A549 (cell line): ENCODE results near the gene COPZ2. TPM values are rescaled to one million over a fixed set of nuclear protein-coding genes. Genes with fewer than 3 reads are reported as not detected.
A peak's percentile ranks its signal among the peaks of the same experiment; 100 is the strongest.

Experiments used
- ATAC-seq, 2 experiments: fragments of 200-7000 bp in 1 of 2; fragments of >200 bp in 1 of 2; cut with Nextera tagmentation in 1 of 2; cut with Tn5 transposase in 1 of 2; 3 replicates each; pipeline versions ENCODE4 v1.8.0 to v1.9.1; 2018 to 2020; ENCODE audit warnings: mild to moderate bottlenecking in 1 of 2, moderate library complexity in 1 of 2
- CTCF ChIA-PET: fragments of 300-600 bp; sonication (Branson Sonifier 250); formaldehyde crosslinking; extraction: SDS; loops from one replicate; lab custom pipeline; 2021; ENCODE audit warnings: antibody characterized with exemption, inconsistent platforms; lab: Yijun Ruan, JAX
- POLR2A ChIA-PET: fragments of 350-600 bp; formaldehyde crosslinking; extraction: SDS; loops from one replicate; lab custom pipeline; 2021; ENCODE audit warnings: antibody characterized with exemption, inconsistent platforms; lab: Yijun Ruan, JAX
- DNase-seq, 2 experiments: peaks; one replicate each; pipeline versions ENCODE4 v3.0.0 to v3.0.0-alpha.2; 2011 to 2016; ENCODE audit warnings: low read depth in 1 of 2, low spot score in 1 of 2
- FAIRE-seq: peaks from 2 replicates; lab custom pipeline; 2011; peaks lifted over from hg19 to GRCh38; lab: Jason Lieb, UNC
- H3K27ac ChIP-seq, 2 experiments: fragments of >200 bp; sonication (Bioruptor Twin); formaldehyde crosslinking; 3 replicates each; pipeline ENCODE4 v1.5.1; 2016 to 2017
- H3K4me1 ChIP-seq: fragments of >200 bp; sonication (Bioruptor Twin); formaldehyde crosslinking; 3 replicates; pipeline ENCODE4 v1.6.1; 2016
- H3K4me2 ChIP-seq: fragments of >200 bp; sonication (Bioruptor Twin); formaldehyde crosslinking; 3 replicates; pipeline ENCODE4 v1.6.1; 2016
- H3K4me3 ChIP-seq: fragments of >200 bp; sonication (Bioruptor Twin); formaldehyde crosslinking; 3 replicates; pipeline ENCODE4 v1.5.1; 2016
- H3K9me3 ChIP-seq: fragments of >200 bp; sonication (Bioruptor Twin); formaldehyde crosslinking; 3 replicates; pipeline ENCODE4 v1.6.1; 2016
- BHLHE40 ChIP-seq: IDR thresholded peaks from 2 replicates; pipeline ENCODE4 v1.6.1; 2012; ENCODE audit warnings: low read depth, low read length, inconsistent platforms
- CEBPB ChIP-seq, 2 experiments: fragments of >200 bp in 1 of 2; sonication (Bioruptor Twin) in 1 of 2; formaldehyde crosslinking in 1 of 2; IDR thresholded peaks; 2 replicates each; pipeline ENCODE4 v1.6.1; 2012 to 2016
- CHD4 ChIP-seq: fragments of 200-600 bp; sonication (generic); IDR thresholded peaks from 2 replicates; pipeline ENCODE4 v1.6.1; 2016; ENCODE audit warnings: antibody characterized with exemption, mild to moderate bottlenecking, borderline replicate concordance
- EHF ChIP-seq: fragments of 250-450 bp; sonication (Bioruptor Pico); IDR thresholded peaks from 2 replicates; pipeline ENCODE4 v1.5.0; 2020; ENCODE audit warnings: mild to moderate bottlenecking
- EHMT2 ChIP-seq: fragments of 200-600 bp; sonication (generic); IDR thresholded peaks from 2 replicates; pipeline ENCODE4 v1.6.1; 2016; ENCODE audit warnings: antibody characterized with exemption, low read depth, mild to moderate bottlenecking, moderate library complexity
- FOXS1 ChIP-seq: fragments of 250-450 bp; sonication (Bioruptor Pico); IDR thresholded peaks from 2 replicates; pipeline ENCODE4 v1.5.0; 2020; ENCODE audit warnings: mild to moderate bottlenecking, moderate library complexity
- HDAC2 ChIP-seq: fragments of 200-600 bp; sonication (generic); IDR thresholded peaks from 2 replicates; pipeline ENCODE4 v1.6.1; 2016
- HEYL ChIP-seq: fragments of 250-450 bp; sonication (Bioruptor Pico); IDR thresholded peaks from 2 replicates; pipeline ENCODE4 v1.8.0; 2021; ENCODE audit warnings: mild to moderate bottlenecking, moderate library complexity
- HOXA7 ChIP-seq: fragments of 250-450 bp; sonication (Bioruptor Pico); IDR thresholded peaks from 2 replicates; pipeline ENCODE4 v1.5.0; 2020; ENCODE audit warnings: mild to moderate bottlenecking, moderate library complexity
- HOXB5 ChIP-seq: fragments of 250-450 bp; sonication (Bioruptor Pico); IDR thresholded peaks from 2 replicates; pipeline ENCODE4 v1.5.0; 2020; ENCODE audit warnings: mild to moderate bottlenecking, moderate library complexity
- JUNB ChIP-seq: fragments of >200 bp; sonication (Bioruptor Twin); formaldehyde crosslinking; IDR thresholded peaks from 2 replicates; pipeline ENCODE4 v1.6.1; 2016
- KDM1A ChIP-seq: fragments of 200-600 bp; sonication (generic); IDR thresholded peaks from 2 replicates; pipeline ENCODE4 v1.6.1; 2016; ENCODE audit warnings: low read depth, mild to moderate bottlenecking
- KDM5A ChIP-seq: fragments of 200-600 bp; sonication (generic); IDR thresholded peaks from 2 replicates; pipeline ENCODE4 v1.6.1; 2016; ENCODE audit warnings: antibody characterized with exemption, mild to moderate bottlenecking
- MAZ ChIP-seq: fragments of 150-350 bp; IDR thresholded peaks from 2 replicates; pipeline ENCODE4 v1.6.1; 2014; ENCODE audit warnings: antibody characterized with exemption, low read depth, low read length, borderline replicate concordance
- MYC ChIP-seq: IDR thresholded peaks from 2 replicates; pipeline ENCODE4 v1.6.1; 2012; ENCODE audit warnings: mild to moderate bottlenecking, inconsistent platforms, low read length, improper control_type of control experiment, borderline replicate concordance
- NFE2L2 ChIP-seq: fragments of 150-350 bp; conservative IDR thresholded peaks from 2 replicates; pipeline ENCODE4 v1.6.1; 2014; ENCODE audit warnings: low read length
- NPAS2 ChIP-seq: fragments of 250-450 bp; sonication (Bioruptor Pico); IDR thresholded peaks from 2 replicates; pipeline ENCODE4 v1.8.0; 2022; ENCODE audit warnings: mild to moderate bottlenecking, moderate library complexity, borderline replicate concordance
- NR3C1 ChIP-seq: fragments of >200 bp; sonication (Bioruptor Twin); formaldehyde crosslinking; IDR thresholded peaks from 3 replicates; pipeline ENCODE4 v1.6.1; 2017
- POLR2A ChIP-seq: IDR thresholded peaks from 2 replicates; pipeline ENCODE4 v1.6.1; 2012; ENCODE audit warnings: mild to moderate bottlenecking, low read length
- POLR2AphosphoS2 ChIP-seq: conservative IDR thresholded peaks from 2 replicates; pipeline ENCODE4 v1.6.1; 2012; ENCODE audit warnings: low read length, improper control_type of control experiment, inconsistent platforms
- RARB ChIP-seq: fragments of 250-450 bp; sonication (Bioruptor Pico); IDR thresholded peaks from 2 replicates; pipeline ENCODE4 v1.8.0; 2021; ENCODE audit warnings: mild to moderate bottlenecking, moderate library complexity
- RFX5 ChIP-seq: fragments of 450-650 bp; IDR thresholded peaks from 2 replicates; pipeline ENCODE4 v1.7.1; 2014; ENCODE audit warnings: antibody characterized with exemption, mild to moderate bottlenecking, moderate library complexity
- RNF2 ChIP-seq: fragments of 200-600 bp; sonication (generic); IDR thresholded peaks from 2 replicates; pipeline ENCODE4 v1.6.1; 2016; ENCODE audit warnings: low read depth, mild to moderate bottlenecking, antibody characterized with exemption, moderate library complexity, borderline replicate concordance
- SMC3 ChIP-seq: fragments of >200 bp; sonication (Bioruptor Twin); formaldehyde crosslinking; IDR thresholded peaks from 3 replicates; pipeline ENCODE4 v1.6.1; 2018; ENCODE audit warnings: inconsistent platforms
- SREBF2 ChIP-seq: fragments of 450-650 bp; IDR thresholded peaks from 2 replicates; pipeline ENCODE4 v1.6.1; 2014; ENCODE audit warnings: mild to moderate bottlenecking, moderate library complexity
- TFCP2L1 ChIP-seq: fragments of 250-450 bp; sonication (Bioruptor Pico); IDR thresholded peaks from 2 replicates; pipeline ENCODE4 v1.5.0; 2021; ENCODE audit warnings: mild to moderate bottlenecking
- ZC3H11A ChIP-seq: fragments of 450-650 bp; IDR thresholded peaks from 2 replicates; pipeline ENCODE4 v1.6.1; 2014; ENCODE audit warnings: antibody characterized with exemption, mild to moderate bottlenecking
- ZFP36 ChIP-seq: fragments of 450-650 bp; IDR thresholded peaks from 2 replicates; pipeline ENCODE4 v1.6.1; 2014; ENCODE audit warnings: borderline replicate concordance; ENCODE audit not compliant: partially characterized antibody
- ZSCAN20 ChIP-seq: fragments of 250-450 bp; sonication (Bioruptor Pico); IDR thresholded peaks from 2 replicates; pipeline ENCODE4 v1.8.0; 2022; ENCODE audit warnings: mild to moderate bottlenecking, moderate library complexity
- WGBS: methylation state at CpG from one replicate; pipeline ENCODE4 v1.1.6; 2017; ENCODE audit errors: missing lambda C conversion rate; 5-methylcytosine and 5-hydroxymethylcytosine counted together
- polyA plus RNA-seq, 4 experiments: library from polyadenylated mRNA; depleted of rRNA in 3 of 4; stranded (reverse); fragments of >200 nt; fragmentation: RNase III in 1 of 4; extraction: RNeasy Plus Mini Kit Qiagen cat#74134 plus additional on column Dnase treatment in 1 of 4; gene quantifications; 2 replicates in 3 of 4; 3 replicates in 1 of 4; pipeline ENCODE4 v1.2.3, GENCODE V29; 2011 to 2017
- TF ChIP-seq, protein P1 (sequence below): IDR thresholded peaks from 2 replicates; pipeline ENCODE4 v1.6.1; 2012; ENCODE audit warnings: low read depth, borderline replicate concordance
- TF ChIP-seq, protein P2 (sequence below): fragments of 250-450 bp; sonication (Bioruptor Pico); IDR thresholded peaks from 2 replicates; pipeline ENCODE4 v1.5.0; 2021; ENCODE audit warnings: mild to moderate bottlenecking, moderate library complexity, borderline replicate concordance
- TF ChIP-seq, protein P3 (sequence below): fragments of 450-650 bp; IDR thresholded peaks from 2 replicates; pipeline ENCODE4 v1.6.1; 2014; ENCODE audit warnings: antibody characterized with exemption
- TF ChIP-seq, protein P4 (sequence below): fragments of 150-350 bp; IDR thresholded peaks from 2 replicates; pipeline ENCODE4 v1.6.1; 2014; ENCODE audit warnings: low read depth, mild to moderate bottlenecking, low read length
- TF ChIP-seq, protein P5 (sequence below): fragments of 250-450 bp; sonication (Bioruptor Pico); IDR thresholded peaks from 2 replicates; pipeline ENCODE4 v1.5.0; 2020; ENCODE audit warnings: low read depth, mild to moderate bottlenecking, moderate library complexity

Gene COPZ2
- polyA plus RNA-seq, 2 of the 4 experiments (the other 2 are of a cell fraction), result 10.6 to 19.3 TPM

DNA sequence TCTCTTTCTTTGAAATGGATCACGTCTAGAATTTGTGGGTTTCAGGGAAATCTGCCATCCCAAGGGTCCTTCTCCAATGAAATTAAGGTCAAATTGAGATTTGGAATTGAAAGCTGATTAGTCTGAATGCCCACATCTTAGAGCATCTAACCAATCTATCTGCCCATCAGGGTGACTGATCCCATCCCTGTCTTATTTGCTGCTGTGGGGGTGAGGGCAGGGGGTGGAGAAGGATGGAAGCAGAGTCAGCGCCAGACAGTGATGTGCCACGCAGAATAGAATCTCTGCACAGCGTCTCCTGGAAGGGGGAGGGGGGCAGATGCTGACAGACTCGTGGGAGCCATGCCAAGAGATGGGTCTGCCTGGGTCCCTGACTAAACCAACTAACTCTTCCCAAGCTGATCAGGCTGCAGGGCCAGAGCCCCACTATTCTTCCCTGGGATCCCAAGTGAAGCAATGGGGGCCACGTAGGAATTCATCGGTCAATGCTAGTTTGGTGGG is 34.6 kb downstream of the COPZ2 start:
- Histone ChIP-seq H3K9me3 (no peaks in the 10 kb centered on the region), H3K4me3 (no peak overlapping the region), H3K4me2 (peak overlapping the region; percentile 28), H3K27ac (peak overlapping the region; percentile 75 to 84), H3K4me1 (peaks cover 16% of the 10 kb centered on the region)
- ChIA-PET POLR2A (no interaction called here), CTCF (interaction anchor here (0.9 to 12.2 kb wide), 11 partner anchors 8 to 160 kb away, joined by 3 to 159 read pairs (median 7); partner anchors contain the start of gene CDK5RAP3)
- FAIRE-seq, result no peak
- TF ChIP-seq RNF2, result no peak
- no peak for TF ChIP-seq EHMT2
- TF ChIP-seq POLR2AphosphoS2, result no peak
- TF ChIP-seq HOXB5 (CRISPR knock-in tag), result no peak
- TF ChIP-seq MYC, result no peak
- no peak for TF ChIP-seq TFCP2L1 (CRISPR knock-in tag)
- TF ChIP-seq, protein P1, sequence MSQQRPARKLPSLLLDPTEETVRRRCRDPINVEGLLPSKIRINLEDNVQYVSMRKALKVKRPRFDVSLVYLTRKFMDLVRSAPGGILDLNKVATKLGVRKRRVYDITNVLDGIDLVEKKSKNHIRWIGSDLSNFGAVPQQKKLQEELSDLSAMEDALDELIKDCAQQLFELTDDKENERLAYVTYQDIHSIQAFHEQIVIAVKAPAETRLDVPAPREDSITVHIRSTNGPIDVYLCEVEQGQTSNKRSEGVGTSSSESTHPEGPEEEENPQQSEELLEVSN, result no peak
- no peak for TF ChIP-seq HEYL (CRISPR knock-in tag)
- no peak for TF ChIP-seq ZC3H11A
- TF ChIP-seq, protein P2, sequence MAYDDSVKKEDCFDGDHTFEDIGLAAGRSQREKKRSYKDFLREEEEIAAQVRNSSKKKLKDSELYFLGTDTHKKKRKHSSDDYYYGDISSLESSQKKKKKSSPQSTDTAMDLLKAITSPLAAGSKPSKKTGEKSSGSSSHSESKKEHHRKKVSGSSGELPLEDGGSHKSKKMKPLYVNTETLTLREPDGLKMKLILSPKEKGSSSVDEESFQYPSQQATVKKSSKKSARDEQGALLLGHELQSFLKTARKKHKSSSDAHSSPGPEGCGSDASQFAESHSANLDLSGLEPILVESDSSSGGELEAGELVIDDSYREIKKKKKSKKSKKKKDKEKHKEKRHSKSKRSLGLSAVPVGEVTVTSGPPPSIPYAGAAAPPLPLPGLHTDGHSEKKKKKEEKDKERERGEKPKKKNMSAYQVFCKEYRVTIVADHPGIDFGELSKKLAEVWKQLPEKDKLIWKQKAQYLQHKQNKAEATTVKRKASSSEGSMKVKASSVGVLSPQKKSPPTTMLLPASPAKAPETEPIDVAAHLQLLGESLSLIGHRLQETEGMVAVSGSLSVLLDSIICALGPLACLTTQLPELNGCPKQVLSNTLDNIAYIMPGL, result no peak
- no peak for TF ChIP-seq HOXA7 (CRISPR knock-in tag)
- TF ChIP-seq NFE2L2, result no peak
- no peak for TF ChIP-seq ZSCAN20 (CRISPR knock-in tag)
- TF ChIP-seq JUNB, result no peak
- no peak for TF ChIP-seq RARB (CRISPR knock-in tag)
- TF ChIP-seq SMC3, result no peak
- no peak for TF ChIP-seq SREBF2
- TF ChIP-seq HDAC2, result no peak
- TF ChIP-seq CHD4, result no peak
- TF ChIP-seq, protein P3, sequence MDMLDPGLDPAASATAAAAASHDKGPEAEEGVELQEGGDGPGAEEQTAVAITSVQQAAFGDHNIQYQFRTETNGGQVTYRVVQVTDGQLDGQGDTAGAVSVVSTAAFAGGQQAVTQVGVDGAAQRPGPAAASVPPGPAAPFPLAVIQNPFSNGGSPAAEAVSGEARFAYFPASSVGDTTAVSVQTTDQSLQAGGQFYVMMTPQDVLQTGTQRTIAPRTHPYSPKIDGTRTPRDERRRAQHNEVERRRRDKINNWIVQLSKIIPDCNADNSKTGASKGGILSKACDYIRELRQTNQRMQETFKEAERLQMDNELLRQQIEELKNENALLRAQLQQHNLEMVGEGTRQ, result no peak
- no peak for DNase-seq
- WGBS, result 74% methylated on average over 7 of the region's 7 CpGs
- peak in 1 of 2 experiments; percentile 25; a peak in 3 of 6 replicates for ATAC-seq

DNA sequence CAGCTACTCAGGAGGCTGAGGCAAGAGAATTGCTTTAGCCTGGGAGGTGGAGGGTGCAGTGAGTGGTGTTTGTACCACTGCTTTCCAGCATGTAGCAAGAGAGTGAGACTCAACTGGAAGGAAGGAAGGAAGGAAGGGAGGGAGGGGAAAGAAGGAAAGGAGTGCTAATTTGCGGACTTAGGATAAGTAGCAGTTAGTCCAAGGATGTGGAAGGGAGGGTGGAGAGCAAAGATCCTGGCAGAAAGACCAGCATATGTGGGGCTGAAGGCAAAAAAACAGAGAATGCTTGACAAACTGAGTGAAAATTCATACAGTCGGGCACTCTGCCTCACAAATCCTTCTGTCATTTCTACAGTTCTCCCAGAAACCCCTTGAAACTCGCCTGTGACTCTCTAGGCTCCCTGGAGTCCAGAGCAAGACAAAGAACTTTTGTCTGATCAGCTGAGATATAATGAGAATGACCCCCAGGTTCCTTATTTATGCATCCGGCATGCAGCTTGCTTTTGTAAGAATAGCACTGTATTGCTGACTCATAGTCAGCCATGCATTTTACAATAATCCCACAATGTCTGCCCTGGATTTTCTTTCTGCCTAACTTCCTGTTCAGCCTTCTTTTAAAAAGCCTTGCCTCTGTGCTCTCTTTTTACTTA is 35.2 kb downstream of the COPZ2 start:
- CTCF ChIA-PET, result interaction anchor here (0.6 to 12.2 kb wide), 11 partner anchors 9 to 388 kb away, joined by 3 to 159 read pairs (median 7); partner anchors contain the start of genes CDK5RAP3 and SCRN2
- H3K27ac ChIP-seq, result peak overlapping the region; percentile 75 to 84
- peak; percentile 36 to 56 for DNase-seq
- WGBS, result 80% methylated on average over 4 of the region's 4 CpGs
- POLR2A ChIA-PET, result no interaction called here
- ATAC-seq, result peak in 1 of 2 experiments; percentile 64; a peak in 3 of 6 replicates
- H3K4me2 ChIP-seq, result peak overlapping the region; percentile 28
- H3K4me1 ChIP-seq, result peaks cover 16% of the 10 kb centered on the region
- H3K9me3 ChIP-seq, result no peaks in the 10 kb centered on the region
- no peak overlapping the region for H3K4me3 ChIP-seq
- no peak for FAIRE-seq
- TF ChIP-seq, protein P4, sequence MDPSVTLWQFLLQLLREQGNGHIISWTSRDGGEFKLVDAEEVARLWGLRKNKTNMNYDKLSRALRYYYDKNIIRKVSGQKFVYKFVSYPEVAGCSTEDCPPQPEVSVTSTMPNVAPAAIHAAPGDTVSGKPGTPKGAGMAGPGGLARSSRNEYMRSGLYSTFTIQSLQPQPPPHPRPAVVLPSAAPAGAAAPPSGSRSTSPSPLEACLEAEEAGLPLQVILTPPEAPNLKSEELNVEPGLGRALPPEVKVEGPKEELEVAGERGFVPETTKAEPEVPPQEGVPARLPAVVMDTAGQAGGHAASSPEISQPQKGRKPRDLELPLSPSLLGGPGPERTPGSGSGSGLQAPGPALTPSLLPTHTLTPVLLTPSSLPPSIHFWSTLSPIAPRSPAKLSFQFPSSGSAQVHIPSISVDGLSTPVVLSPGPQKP, result no peak
- no peak for TF ChIP-seq CEBPB (IDR thresholded peaks at IDR 0.05)
- no peak for TF ChIP-seq TFCP2L1 (CRISPR knock-in tag)
- TF ChIP-seq KDM5A, result no peak
- TF ChIP-seq POLR2A, result no peak
- TF ChIP-seq, protein P5, sequence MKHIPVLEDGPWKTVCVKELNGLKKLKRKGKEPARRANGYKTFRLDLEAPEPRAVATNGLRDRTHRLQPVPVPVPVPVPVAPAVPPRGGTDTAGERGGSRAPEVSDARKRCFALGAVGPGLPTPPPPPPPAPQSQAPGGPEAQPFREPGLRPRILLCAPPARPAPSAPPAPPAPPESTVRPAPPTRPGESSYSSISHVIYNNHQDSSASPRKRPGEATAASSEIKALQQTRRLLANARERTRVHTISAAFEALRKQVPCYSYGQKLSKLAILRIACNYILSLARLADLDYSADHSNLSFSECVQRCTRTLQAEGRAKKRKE (CRISPR knock-in tag), result no peak
- TF ChIP-seq RFX5, result no peak
- no peak for TF ChIP-seq FOXS1 (CRISPR knock-in tag)
- TF ChIP-seq RNF2, result no peak
- TF ChIP-seq HOXB5 (CRISPR knock-in tag), result no peak; the same call in 1 of the 2 replicates
- TF ChIP-seq NFE2L2, result peak; percentile 75
- 0 out of 2 replicates have a peak, but pooled peaks have one; percentile 21 for TF ChIP-seq EHF
- no peak for TF ChIP-seq KDM1A
- no peak for TF ChIP-seq ZFP36
- TF ChIP-seq NR3C1, result no peak
- TF ChIP-seq MAZ, result no peak
- TF ChIP-seq SMC3, result no peak
- TF ChIP-seq BHLHE40, result no peak
- no peak for TF ChIP-seq NPAS2
- no peak for TF ChIP-seq MYC
